GM23248 (cell line): ENCODE results near the gene CCDC157.

ENCODE experiments used
- EZH2 ChIP-seq: fragments of 200-600 bp; sonication (generic); IDR thresholded peaks from 2 replicates; pipeline ENCODE4 v1.6.1; 2018; ENCODE audit warnings: antibody characterized with exemption, mild to moderate bottlenecking; ENCODE audit not compliant: insufficient read depth, poor library complexity, severe bottlenecking
- EZH2phosphoT487 ChIP-seq: fragments of 200-600 bp; sonication (generic); IDR thresholded peaks from 2 replicates; pipeline ENCODE4 v1.6.1; 2018; ENCODE audit warnings: antibody characterized with exemption, moderate library complexity, mild to moderate bottlenecking, low read depth; ENCODE audit not compliant: insufficient read depth

DNA sequence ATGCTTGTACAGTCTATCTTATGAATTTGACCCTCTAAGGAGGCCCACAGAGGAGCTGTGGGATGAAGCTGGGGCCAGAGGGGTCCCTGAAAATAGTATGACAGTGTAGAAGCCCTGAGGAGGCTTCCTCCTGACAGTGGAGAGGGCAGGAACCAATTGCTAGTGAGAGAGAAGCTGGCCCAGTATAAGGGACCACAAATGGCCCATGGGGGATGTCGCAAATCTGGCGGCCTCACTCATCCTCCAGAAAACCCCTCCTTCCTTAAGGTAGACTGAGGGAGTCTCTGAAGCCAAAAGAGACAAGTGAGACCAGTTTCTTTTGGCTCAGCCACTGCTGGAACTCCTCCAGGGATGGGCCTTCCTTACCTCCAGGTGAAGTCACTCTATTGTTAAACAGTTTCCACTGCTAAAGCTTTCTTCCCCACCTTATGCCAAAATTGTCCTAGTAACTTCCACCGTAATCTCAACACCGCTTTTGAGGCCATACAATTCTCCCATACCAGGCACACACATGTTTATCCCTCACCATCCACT is 49.7 kb upstream of the CCDC157 start:
- TF ChIP-seq EZH2 = no peak
- TF ChIP-seq EZH2phosphoT487 = no peak
